Kidney glomerular epithelial cell (primary cell): ENCODE results near the gene FAM131A.

ENCODE experiments used
- DNase-seq: peaks from one replicate; lab custom pipeline; 2025; lab: John Stamatoyannopoulos, UW

FAM131A gene

GRCh38 chr3:184316792-184317191 lies 20.6 kb upstream of the FAM131A start:
- no peak for DNase-seq

GRCh38 chr3:184317201-184317600 lies 20.2 kb upstream of the FAM131A start:
- DNase-seq: no peak

GRCh38 chr3:184320104-184320445 lies 17.3 kb upstream of the FAM131A start:
- DNase-seq: peak; percentile 77

GRCh38 chr3:184321666-184322065 lies 15.7 kb upstream of the FAM131A start:
- DNase-seq: no peak

- no peak for DNase-seq
Measured at GRCh38 chr3:184322731-184323487, 14.5 kb upstream of the FAM131A start.

GRCh38 chr3:184323696-184324095 lies 13.7 kb upstream of the FAM131A start:
- no peak for DNase-seq

GRCh38 chr3:184325269-184325668 lies 12.1 kb upstream of the FAM131A start:
- DNase-seq: no peak

- DNase-seq: no peak
Measured at GRCh38 chr3:184325715-184326369, 11.6 kb upstream of the FAM131A start.

GRCh38 chr3:184327171-184327570 lies 10.2 kb upstream of the FAM131A start:
- DNase-seq: no peak

GRCh38 chr3:184328516-184328915 lies 8.9 kb upstream of the FAM131A start:
- DNase-seq: no peak

GRCh38 chr3:184332370-184333090 lies 4.9 kb upstream of the FAM131A start:
- DNase-seq: peak; percentile 89

GRCh38 chr3:184333190-184333589 lies 4.2 kb upstream of the FAM131A start:
- no peak for DNase-seq

GRCh38 chr3:184333700-184334099 lies 3.7 kb upstream of the FAM131A start:
- DNase-seq: no peak

GRCh38 chr3:184334470-184335158 lies 2.8 kb upstream of the FAM131A start:
- no peak for DNase-seq

- no peak for DNase-seq
Measured at GRCh38 chr3:184335291-184335660, 2.1 kb upstream of the FAM131A start.

- peak; percentile 42 for DNase-seq
Measured at GRCh38 chr3:184335661-184336546, 1.5 kb upstream of the FAM131A start.

- DNase-seq: no peak
Measured at GRCh38 chr3:184336547-184337398, 627 bp upstream of the FAM131A start.

- no peak for DNase-seq
Measured at GRCh38 chr3:184337981-184338380, 581 bp downstream of the FAM131A start.

- DNase-seq: no peak
Measured at GRCh38 chr3:184338511-184338945, 1.1 kb downstream of the FAM131A start.

- DNase-seq: no peak
Measured at GRCh38 chr3:184339001-184339400, 1.6 kb downstream of the FAM131A start.
